ENCODE results near the gene DENND5B. TPM values are rescaled to one million over a fixed set of nuclear protein-coding genes. Genes with fewer than 3 reads are reported as not detected.
"Not testable (repeated sequence)": the region's sequence is repeated elsewhere in the genome, so short reads cannot be mapped to it uniquely, and the experiment has no call there.

The DENND5B gene
- polyA plus RNA-seq (ENCODE audit: insufficient read length): 20.6 TPM

DNA sequence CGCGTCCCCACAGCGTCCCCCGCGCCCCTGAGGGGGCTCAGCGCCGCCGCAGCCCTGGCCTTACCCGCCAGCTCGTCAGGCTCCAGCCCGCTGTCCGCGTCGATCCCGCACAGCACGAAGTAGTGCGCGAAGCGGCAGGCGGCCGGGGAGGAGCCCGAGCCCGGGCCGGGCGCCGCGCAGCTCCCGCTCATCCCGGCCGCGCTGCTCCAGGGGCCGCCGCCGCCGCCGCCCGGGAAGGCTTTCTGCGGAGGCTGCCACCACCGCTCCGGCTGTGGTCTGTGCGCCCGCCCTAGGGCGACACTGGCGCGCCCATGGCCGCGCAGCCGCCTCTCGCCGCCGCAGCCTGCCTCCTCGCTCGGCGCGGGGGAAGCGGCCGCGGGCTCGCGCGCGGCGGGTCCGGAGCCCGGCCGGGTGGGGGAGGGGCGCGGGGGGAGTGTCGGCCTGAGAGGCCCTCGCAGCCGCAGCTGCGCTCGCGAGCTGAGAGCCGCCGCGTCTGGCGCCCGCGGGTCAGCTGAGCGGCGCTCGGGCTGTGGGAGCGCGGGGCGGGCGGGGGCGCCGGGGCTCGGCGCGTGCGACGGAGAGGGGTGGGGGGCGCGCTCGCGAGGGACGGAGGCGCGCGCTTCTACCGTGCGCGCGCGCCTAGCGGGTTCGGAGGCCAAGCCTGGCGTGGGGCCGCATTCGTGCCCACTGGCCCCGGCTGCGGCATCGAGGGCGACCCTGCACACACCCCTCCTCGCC lies at the start of gene DENND5B:
Gene DENND5B (minus strand): TSS at position 495 of the 738 bp plus-strand sequence. CDS start 304 bp downstream, at position 191.
- DNase-seq (ENCODE audit: low read depth): no peak

DNA sequence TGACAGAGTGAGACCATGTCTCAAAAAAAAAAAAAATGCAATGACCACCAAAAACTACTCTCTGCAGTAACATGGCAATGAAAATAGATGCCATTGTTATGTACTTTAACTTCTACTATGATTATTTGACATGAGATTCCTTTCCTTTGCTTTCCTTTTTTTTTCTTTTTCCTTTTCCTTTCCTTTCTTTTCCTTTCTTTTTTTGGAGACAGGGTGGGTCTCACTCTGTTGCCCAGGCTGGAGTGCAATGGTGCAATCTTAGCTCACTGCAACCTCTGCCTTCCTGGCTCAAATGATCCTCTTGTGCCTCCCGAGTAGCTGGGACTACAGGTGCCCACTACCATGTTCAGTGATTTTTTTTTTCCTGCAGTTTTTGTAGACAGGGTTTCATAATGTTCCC lies 43.7 kb upstream of the DENND5B start:
- no peak for DNase-seq (ENCODE audit: low read depth)

DNA sequence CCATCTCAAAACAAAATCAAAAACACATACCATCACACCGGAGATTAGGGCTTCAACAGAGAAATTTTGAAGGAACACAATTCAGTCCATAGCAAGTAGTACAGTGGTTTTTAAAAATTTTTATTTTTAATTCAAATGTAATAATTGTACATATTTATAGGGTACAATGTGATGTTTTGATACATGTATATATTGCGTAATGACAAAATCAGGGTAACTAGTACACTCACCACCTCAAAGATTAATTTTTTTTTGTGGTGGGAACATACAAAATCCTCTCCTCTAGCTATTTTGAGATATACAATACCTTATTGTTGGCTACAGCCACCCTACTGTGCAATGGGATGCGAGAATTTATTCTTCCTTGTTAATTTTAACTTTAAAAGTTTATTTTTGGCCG lies 42.5 kb upstream of the DENND5B start:
- DNase-seq (ENCODE audit: low read depth): no peak

DNA sequence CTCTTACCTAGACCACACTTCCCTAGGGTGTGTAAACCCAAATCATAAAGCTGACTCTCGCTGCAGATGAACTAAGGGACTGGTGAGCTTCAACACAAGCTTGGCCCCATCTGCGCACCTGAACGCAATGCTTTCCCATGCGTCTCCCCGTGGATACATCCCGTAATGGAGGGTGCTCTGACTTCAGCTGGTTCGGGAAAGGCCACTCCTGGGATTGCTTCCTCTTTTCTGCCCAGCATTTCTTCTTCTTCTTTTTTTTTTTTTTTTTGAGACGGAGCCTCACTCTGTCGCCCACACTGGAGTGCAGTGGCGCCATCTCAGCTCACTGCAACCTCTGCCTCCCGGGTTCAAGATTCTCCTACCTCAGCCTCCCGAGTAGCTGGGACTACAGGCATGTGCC lies 40.9 kb upstream of the DENND5B start:
- no peak for DNase-seq (ENCODE audit: low read depth)

DNA sequence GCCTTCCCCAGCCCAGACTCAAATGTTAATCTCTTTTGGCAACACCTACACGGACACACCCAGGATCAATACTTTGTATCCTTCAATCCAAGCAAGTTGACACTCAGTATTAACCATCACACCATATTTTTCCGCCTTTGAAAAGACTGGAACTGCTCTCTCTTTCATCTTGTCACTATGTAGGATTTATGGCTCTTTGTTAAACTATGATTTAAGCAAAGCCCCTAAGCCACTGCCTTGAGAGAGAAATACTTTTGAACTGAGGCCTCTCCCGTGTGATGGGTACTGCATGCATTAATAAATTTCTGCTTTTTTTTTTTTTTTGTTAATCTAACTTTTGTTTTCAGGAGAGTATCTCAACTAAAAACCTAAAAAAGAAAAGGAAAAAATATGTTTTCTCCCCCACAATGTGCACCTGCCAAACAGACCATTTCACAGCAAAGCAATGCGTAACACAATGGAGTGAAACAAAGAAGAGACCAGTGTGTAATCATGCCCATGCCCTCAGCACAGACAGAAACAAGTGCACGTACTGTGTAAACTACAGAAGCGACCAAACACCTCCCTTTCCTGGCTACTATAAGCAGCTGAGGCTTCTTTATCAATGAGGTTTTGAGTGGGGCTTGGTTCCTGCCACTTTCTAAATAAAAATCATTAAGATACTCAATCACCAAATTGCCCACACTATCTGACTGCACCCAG lies 40.2 kb upstream of the DENND5B start:
- no peak for DNase-seq (ENCODE audit: low read depth)

DNA sequence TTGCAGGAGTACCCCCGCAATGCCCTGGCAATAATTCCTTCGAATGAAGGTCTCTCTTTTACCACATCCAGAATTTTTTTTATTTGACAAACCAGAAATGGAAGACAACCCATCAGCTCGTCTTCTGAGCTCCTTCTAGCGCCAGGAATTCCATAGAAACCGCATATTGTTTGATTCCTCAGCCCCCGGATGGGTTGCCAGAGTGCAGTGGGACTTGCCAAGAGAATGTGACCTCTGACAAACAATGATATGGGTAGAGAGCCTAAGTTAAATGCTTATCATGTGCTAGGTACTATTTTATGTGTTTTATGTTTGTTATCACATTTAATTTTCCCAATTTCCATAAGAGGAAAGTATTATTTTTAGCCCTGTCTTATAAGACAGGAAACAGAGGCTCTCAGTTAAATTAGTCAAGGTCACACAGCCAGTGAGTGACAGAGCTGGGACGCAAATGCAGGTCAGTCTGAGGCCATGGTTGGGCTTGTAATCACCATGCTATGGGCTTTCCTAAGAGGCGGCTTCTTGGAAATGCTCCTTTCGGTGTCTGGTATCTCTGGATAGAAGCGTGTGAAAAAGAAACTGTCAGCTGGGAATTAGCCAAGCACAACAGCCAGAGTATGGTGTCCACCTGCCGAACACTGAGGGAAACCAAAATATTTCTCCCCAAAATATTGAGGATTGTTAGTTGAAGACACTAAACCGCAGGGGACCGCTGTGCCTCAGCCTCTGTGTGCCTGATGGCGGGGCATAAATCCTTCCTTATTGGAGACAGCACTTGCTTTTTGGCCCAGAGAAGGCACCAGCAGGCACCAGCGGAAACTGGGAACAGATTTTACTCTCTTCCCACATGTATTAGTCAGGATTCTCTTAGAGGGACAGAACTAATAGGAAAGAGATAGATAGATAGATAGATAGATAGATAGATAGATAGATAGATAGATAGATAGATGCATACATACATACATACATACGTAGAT lies 39.1 kb upstream of the DENND5B start:
- DNase-seq (ENCODE audit: low read depth): no peak

DNA sequence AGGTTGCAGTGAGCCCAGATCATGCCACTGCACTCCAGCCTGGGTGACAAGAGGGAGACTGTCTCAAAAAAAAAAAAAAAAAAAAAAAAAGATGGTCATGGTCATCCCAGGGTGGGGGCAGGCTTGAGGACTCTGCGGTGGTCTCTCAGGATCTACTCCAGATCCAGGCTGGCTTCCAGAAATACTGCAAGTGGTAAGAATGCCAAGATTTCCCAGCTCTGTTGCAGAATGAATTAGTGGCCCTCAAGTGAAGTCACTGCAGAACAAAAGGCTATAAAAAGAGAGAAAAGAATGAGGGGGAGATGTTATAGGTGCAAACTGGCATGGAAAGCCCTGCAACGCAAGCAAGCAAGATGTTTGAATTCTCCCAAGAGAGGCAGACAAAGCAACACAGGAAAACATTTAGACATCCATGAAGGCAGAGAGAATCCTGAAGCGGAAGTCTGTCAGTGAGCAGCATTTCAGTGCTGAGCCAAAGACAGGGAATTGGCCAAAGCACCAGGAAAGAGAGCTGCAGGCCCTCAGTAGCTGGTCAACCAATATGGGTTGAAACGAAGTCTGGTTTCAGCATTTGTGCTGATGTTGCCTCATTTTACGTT lies 36.6 kb upstream of the DENND5B start:
- no peak for DNase-seq (ENCODE audit: low read depth)

DNA sequence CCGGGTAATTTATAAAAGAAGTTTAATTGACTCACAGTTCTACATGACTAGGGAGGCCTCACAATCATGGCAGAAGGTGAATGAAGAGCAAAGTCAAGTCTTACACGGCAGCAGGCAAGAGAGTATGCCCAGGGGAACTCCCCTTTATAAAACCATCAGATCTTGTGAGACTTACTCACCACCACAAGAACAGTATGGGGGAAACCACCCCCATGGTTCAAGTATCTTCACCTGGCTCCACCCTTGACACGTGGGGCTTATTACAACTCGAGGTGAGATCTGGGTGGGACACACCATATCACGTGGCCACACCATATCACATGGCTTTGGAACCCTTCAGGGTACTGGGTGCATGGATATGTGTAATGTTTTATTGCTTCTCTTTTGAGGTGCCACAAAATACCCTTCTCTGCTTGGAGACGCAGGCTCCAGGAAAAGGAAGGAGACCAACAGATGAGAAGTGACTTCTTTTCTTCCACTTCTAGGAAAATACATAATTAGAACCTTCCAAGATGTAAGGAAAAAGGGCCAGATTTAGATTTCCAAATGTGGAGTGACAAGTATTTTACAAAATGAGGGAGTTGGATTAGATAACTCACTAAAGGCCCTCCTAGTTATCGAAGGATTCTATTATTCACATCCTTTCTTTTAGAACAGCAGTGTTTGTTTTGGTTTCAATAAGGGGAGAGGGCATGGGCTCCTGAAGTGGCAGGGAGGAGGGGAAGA lies 35.5 kb upstream of the DENND5B start:
- DNase-seq (ENCODE audit: low read depth): no peak

DNA sequence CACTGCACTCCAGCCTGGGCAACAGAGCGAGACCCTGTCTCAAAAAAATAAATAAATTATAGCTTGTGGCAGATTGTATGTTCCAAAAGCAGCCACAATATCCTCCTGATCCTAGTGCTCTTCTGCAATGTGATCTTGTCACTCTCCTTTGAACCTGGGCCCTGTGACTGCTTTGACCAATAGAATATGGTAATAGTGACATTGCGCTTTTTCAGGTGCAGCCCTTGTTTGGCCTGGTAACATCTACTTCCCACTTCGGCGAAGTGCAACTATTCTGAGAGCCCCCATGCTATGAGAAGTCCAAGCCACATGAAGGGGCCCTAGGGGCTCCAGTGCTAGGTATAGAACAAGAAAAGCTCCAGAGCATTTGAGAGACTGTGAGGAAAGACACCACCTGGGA lies 31.1 kb upstream of the DENND5B start:
- no peak for DNase-seq (ENCODE audit: low read depth)

DNA sequence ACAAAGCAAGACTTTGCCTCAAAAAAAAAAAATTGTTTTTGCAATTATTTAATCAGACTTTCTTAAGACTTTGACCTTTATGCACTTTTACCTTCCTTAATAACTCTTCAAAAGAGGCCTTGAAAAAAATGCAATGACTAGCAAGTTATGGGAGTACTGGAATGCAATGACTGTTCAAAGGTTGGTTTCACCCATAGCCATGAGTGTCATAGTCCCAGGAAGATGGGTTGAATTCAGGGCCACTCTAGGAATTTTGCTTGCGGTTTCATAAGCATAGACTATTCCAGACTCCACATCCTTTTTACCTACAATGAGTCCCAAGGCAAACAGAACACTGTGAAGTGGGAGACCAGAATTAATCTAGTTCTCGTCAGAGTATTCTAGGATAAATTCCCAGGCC lies 29.4 kb upstream of the DENND5B start:
- no peak for DNase-seq (ENCODE audit: low read depth)

DNA sequence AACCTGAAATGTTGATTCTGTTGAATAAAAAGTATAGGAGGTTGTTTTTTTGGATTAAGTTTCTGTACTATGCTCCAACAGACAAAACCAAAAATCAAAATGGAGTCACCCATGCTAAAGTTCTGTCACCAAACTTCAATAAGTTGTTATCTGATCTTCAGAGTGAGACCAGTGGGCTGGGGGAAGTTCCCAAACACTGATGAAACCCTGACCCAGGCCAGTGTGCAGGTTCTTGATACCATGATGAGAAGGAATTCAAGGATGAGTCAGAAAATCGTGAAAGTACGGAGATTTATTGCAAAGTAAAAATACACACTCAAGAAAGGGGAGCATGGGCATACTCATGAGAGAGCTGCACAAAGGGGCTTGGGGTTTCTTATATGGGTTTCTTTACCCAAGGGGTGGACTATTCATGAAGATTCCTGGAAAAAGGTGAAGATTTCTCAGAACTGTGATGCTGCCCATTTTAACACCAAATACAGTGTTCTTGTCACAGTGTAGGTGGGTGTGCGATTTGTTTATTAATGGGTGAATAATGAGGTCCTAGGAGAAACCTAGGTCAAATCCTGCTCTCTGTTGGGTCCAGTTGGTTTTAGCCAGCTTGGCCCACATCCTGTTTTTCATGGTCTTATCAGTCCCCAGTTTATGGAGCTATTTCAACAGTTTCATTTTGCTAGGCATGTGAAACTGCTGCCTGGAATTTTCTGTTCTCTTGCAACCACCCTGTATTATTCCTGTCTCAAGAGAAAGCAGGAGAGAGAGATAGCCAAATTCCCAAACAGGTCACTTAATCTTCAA lies 27.5 kb upstream of the DENND5B start:
- no peak for DNase-seq (ENCODE audit: low read depth)

DNA sequence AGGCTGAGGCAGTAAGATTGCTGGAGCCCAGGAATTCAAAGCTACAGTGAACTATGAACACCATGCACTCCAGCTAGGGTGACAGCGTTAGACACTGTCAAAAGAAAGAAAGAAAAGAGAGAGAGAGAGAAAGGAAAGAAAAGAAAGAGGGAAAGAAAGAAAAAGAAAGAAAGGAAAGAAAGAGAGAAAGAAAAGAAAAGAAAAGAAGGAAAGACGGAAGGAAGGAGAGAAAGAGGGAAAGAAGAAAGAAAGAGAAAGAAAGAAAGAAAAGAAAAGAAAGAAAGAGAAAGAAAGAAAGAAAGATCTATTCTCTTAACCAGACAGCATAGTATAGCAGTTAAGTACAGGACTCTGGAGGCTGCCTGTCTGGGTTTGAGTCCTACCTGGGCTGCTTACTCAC lies 21.9 kb upstream of the DENND5B start:
- DNase-seq (ENCODE audit: low read depth): no peak

DNA sequence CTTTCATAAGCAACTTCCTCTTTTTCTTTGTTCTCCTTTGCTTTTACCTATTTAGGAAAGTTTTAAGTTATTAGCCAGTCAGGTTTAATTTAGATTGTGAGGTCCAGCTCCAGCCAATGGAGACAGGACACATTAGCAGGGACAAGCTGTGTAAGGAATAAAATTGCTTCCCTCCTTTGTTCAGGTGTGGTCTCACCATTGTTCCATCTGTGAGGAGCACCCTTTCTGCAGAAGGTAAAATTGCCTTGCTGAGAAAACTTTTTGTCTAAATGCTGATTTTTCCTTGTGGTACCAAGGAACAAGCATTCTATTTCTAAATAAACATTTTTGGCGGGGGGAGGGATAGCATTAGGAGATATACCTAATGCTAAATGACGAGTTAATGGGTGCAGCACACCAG lies 17.4 kb upstream of the DENND5B start:
- not testable (repeated sequence) for DNase-seq (ENCODE audit: low read depth)

DNA sequence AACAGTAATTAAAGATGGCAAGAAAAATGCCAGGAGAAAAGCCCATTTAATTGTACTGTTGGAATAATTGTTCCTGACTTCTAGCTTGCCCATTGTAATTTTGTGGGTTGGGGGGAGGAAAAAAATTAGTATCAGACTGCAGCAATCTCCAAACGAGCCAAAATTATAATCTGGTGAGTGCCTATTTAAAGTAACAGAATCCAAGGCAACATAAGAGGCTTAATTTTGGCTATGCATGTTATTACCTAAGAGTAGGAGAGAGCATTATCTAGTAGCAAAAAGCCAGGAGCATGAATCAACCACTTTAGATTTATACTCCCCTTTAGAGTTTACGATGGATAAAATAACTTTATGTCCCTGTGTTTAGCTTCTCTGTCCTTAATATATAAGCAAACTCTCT lies 14.6 kb upstream of the DENND5B start:
- no peak for DNase-seq (ENCODE audit: low read depth)

DNA sequence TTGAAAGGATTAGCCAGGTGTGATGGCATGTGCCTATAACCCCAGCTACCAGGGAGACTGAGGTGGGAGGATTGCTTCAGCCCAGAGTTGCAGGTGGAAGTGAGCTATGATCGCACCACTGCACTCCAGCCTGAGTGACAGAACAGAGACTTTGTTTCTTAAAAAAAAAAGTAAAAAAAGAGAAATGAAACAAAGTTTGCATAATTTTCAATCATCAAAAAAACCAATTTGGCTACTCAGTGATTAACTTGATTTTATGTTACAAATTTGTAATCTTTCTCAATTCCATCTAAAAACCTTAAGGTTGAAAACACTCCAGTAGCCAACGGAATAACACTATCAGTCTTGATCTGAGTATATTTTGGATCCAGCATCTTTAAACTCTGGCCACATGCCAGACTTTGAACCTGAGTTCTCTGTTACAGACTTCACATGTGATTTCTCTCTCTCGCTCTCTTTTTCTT lies 12.6 kb upstream of the DENND5B start:
- no peak for DNase-seq (ENCODE audit: low read depth)

DNA sequence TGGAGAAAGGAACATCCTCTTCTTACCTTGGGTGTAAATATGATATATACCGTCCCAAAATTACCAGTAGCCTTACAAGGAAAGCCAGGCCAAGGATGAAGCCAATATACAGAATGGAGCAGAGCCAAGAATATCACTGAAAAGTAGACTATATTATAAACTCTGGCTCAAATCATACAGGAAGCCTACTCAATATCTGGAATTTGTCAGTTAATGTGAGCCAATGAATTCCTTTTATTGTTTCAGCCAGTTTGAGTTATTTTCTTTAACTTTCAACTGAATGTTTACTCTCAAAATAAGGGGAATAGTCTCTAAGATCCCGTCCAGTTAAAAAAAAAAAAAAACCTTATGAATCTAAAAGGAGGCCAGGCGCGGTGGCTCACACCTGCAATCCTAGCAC lies 9.8 kb upstream of the DENND5B start:
- no peak for DNase-seq (ENCODE audit: low read depth)

DNA sequence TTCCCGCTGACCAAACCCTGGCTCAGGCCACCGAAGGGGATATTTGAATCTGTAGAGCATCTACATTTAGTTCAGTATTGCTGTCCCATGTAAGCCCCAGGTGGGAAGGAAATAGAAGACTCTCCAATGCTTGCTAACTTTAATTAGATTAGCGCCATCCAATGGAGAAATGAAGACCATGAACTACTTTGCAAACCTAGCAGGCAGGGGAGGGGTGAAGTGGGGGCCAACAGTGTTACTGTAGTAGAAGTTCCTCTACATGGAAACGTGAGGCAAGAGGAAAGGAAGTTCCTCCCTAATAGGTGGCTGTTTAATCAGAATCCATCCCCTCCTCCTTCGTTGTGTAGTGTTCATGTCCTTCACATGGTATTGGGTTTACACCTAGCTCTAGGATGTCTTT lies 9.3 kb upstream of the DENND5B start:
- no peak for DNase-seq (ENCODE audit: low read depth)

DNA sequence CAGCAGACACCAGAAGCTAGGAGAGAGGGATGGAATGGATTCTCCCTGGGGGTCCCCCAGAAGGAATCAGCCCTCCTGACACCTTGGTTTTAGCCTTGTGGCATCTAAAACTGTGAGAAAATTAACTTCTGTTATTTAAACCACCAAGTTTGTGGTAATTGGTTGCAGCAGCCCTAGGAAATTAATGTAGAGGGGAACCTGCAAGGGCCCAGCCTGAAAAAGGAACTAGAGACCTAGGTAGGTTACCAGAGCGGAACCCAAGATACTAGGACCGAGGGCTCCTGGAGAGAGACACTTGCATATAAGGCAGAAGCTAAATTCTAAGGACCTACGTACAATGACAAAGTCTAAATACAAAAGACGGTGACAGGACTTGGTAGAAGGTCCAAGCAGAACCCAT lies 8.1 kb upstream of the DENND5B start:
- DNase-seq (ENCODE audit: low read depth): no peak

DNA sequence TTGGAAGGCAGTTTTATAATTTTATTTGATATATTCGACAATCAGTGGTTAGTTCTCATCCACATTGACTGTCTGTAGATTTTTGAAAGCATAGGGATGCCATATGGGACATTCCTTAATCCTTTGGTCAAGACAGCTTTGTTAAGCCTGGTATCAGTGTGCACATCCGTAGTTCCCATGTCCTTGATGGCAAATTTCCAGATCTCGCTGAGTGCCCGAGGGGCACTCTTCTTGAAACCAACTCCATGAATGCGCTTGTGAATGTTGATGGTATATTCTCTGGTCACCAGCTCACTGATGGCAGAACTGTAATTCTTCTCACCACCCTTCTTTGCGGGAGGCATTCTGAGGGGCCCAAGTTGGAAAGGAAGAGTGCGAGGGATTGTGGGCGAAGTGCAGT lies 6.1 kb upstream of the DENND5B start:
- no peak for DNase-seq (ENCODE audit: low read depth)

DNA sequence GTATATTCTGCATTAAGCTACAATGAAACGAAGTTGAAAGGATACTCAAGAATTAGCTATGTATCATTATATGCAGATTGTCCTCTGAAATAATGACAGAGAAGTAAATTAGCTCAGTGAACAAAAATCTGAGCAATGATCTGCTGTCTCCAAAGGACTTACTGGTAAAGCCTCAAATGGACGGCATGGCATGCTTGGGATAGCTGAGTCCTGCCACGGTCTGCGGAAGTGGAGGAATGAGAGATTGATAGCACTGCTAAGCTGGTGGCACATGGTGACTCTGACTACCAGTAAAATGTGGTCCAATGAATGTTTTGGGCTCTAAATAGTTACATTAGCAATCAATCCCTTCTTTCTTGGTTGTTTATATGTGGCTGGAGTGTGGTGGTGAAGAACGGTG lies 3.7 kb upstream of the DENND5B start:
- no peak for DNase-seq (ENCODE audit: low read depth)
